ENCODE data around the gene THOC6.

- TF ChIP-seq CTCF (IDR thresholded peaks at IDR 0.05) (no peak), POLR2A (IDR thresholded peaks at IDR 0.05) (no peak)
Observed at GRCh38 chr16:3001316-3001715, 22.5 kb upstream of the THOC6 start.
